KMS-11 (cell line): ENCODE measurements around the gene GUCD1.

ENCODE experiments used
- H2AFZ ChIP-seq: fragments of 200-600 bp; sonication (generic); 2 replicates; pipeline ENCODE4 v1.6.1; 2016; ENCODE audit warnings: antibody characterized with exemption, mixed run types, low read depth
- H3K27ac ChIP-seq: fragments of 200-600 bp; sonication (generic); 2 replicates; pipeline ENCODE4 v1.6.1; 2016; ENCODE audit warnings: mild to moderate bottlenecking, mixed run types
- H3K27me3 ChIP-seq: fragments of 200-600 bp; sonication (generic); 2 replicates; pipeline ENCODE4 v1.6.1; 2017; ENCODE audit warnings: mild to moderate bottlenecking, low read depth, mixed run types, moderate library complexity; ENCODE audit not compliant: insufficient read depth
- H3K36me3 ChIP-seq: fragments of 200-600 bp; sonication (generic); 2 replicates; pipeline ENCODE4 v1.6.1; 2017; ENCODE audit warnings: mild to moderate bottlenecking, mixed run types; ENCODE audit not compliant: insufficient read depth
- H3K4me1 ChIP-seq: fragments of 200-600 bp; sonication (generic); 2 replicates; pipeline ENCODE4 v1.6.1; 2016; ENCODE audit warnings: mild to moderate bottlenecking, low read depth, mixed run types; ENCODE audit not compliant: poor library complexity, severe bottlenecking
- H3K4me2 ChIP-seq: fragments of 200-600 bp; sonication (generic); 2 replicates; pipeline ENCODE4 v1.7.0; 2016; ENCODE audit warnings: mild to moderate bottlenecking, mixed run types
- H3K4me3 ChIP-seq: fragments of 200-600 bp; sonication (generic); IDR thresholded peaks from 2 replicates; pipeline ENCODE4 v1.6.1; 2017; ENCODE audit warnings: low read depth, low read length, mixed read lengths; ENCODE audit not compliant: insufficient read depth
- H3K79me2 ChIP-seq: fragments of 200-600 bp; sonication (generic); 2 replicates; pipeline ENCODE4 v1.6.1; 2016; ENCODE audit warnings: low read depth, mixed run types; ENCODE audit not compliant: insufficient read depth
- H3K9ac ChIP-seq: fragments of 200-600 bp; sonication (generic); 2 replicates; pipeline ENCODE4 v1.6.1; 2016; ENCODE audit warnings: mild to moderate bottlenecking, mixed run types
- H4K20me1 ChIP-seq: fragments of 200-600 bp; sonication (generic); 2 replicates; pipeline ENCODE4 v1.6.1; 2016; ENCODE audit warnings: mild to moderate bottlenecking, mixed run types; ENCODE audit not compliant: insufficient read depth
- CTCF ChIP-seq: fragments of 200-600 bp; sonication (generic); conservative IDR thresholded peaks from 2 replicates; pipeline ENCODE4 v1.6.1; 2017; ENCODE audit warnings: low read depth, mild to moderate bottlenecking, antibody characterized with exemption, low read length, moderate library complexity, mixed read lengths

Gene GUCD1

GRCh38 chr22:24592851-24593558 lies 38.1 kb upstream of the GUCD1 start, which contains the start of gene LRRC75B:
TSS of gene LRRC75B (minus strand) at chr22:24593073. CDS start at chr22:24593039, 34 bp downstream.
- Histone ChIP-seq H3K9ac (peak within 1 kb of the TSS; percentile 52; the same call in 1 of the 2 replicates), H4K20me1 (no peaks in the 10 kb centered on the region), H3K36me3 (no peaks in the 10 kb centered on the region), H2AFZ (peak within 1 kb of the TSS; percentile 78), H3K4me3 (no peak within 1 kb of the TSS), H3K79me2 (no peaks in the 10 kb centered on the region), H3K4me1 (peaks cover 17% of the 10 kb centered on the region), H3K27me3 (no peaks in the 10 kb centered on the region), H3K4me2 (peak within 1 kb of the TSS; percentile 75), H3K27ac (no peak within 1 kb of the TSS)
- TF ChIP-seq CTCF = no peak

- peak overlapping the region; percentile 71 for H3K4me2 ChIP-seq
These were observed 37.3 kb upstream of the GUCD1 start for GRCh38 chr22:24592058-24592850.

GRCh38 chr22:24591286-24591830 lies 36.4 kb upstream of the GUCD1 start:
- Histone ChIP-seq H3K79me2 (no peaks in the 10 kb centered on the region), H3K27ac (no peak overlapping the region), H3K36me3 (no peaks in the 10 kb centered on the region), H3K4me1 (peaks cover 12% of the 10 kb centered on the region), H3K9ac (no peak overlapping the region), H4K20me1 (no peaks in the 10 kb centered on the region), H3K4me3 (no peak overlapping the region), H3K4me2 (no peak overlapping the region), H3K27me3 (no peaks in the 10 kb centered on the region), H2AFZ (no peak overlapping the region)
- no peak for TF ChIP-seq CTCF

More at GRCh38 chr22:24592058-24592850, 37.3 kb upstream of the GUCD1 start:
- H3K9ac ChIP-seq = no peak overlapping the region; the same call in 1 of the 2 replicates
- H3K27me3 ChIP-seq = no peaks in the 10 kb centered on the region
- H3K27ac ChIP-seq = no peak overlapping the region
- peak overlapping the region; percentile 41 for H2AFZ ChIP-seq
- no peak for TF ChIP-seq CTCF
- no peak overlapping the region for H3K4me3 ChIP-seq
- no peaks in the 10 kb centered on the region for H3K79me2 ChIP-seq
- peaks cover 12% of the 10 kb centered on the region for H3K4me1 ChIP-seq
- no peaks in the 10 kb centered on the region for H4K20me1 ChIP-seq
- H3K36me3 ChIP-seq = no peaks in the 10 kb centered on the region

- Histone ChIP-seq H2AFZ (no peak overlapping the region), H3K4me2 (no peak overlapping the region), H3K36me3 (no peaks in the 10 kb centered on the region), H3K4me1 (peaks cover 12% of the 10 kb centered on the region), H4K20me1 (no peaks in the 10 kb centered on the region), H3K27me3 (no peaks in the 10 kb centered on the region), H3K27ac (no peak overlapping the region), H3K4me3 (no peak overlapping the region), H3K9ac (no peak overlapping the region), H3K79me2 (no peaks in the 10 kb centered on the region)
- no peak for TF ChIP-seq CTCF
These were observed 35.7 kb upstream of the GUCD1 start for GRCh38 chr22:24590596-24591173.
